Renal pelvis (tissue), 4 donors: ENCODE results near the gene SSR3. TPM values are rescaled to one million over a fixed set of nuclear protein-coding genes. Genes with fewer than 3 reads are reported as not detected.
A peak's percentile ranks its signal among the peaks of the same experiment; 100 is the strongest.

Source experiments
- DNase-seq: peaks from one replicate; pipeline ENCODE4 v3.0.0-alpha.2; 2013
- polyA plus RNA-seq, 3 donors: library from polyadenylated mRNA; unstranded; fragments of 120-200 nt; gene quantifications; one replicate each; pipeline ENCODE4 v1.2.1, GENCODE V29; 2013; ENCODE audit not compliant: insufficient read length in 3 of 3

Gene SSR3
- polyA plus RNA-seq, 3 donors, result 125 to 143 (median 141) TPM

GRCh38 chr3:156542101-156543042 lies 12.5 kb downstream of the SSR3 start:
- DNase-seq, result no peak

DNA sequence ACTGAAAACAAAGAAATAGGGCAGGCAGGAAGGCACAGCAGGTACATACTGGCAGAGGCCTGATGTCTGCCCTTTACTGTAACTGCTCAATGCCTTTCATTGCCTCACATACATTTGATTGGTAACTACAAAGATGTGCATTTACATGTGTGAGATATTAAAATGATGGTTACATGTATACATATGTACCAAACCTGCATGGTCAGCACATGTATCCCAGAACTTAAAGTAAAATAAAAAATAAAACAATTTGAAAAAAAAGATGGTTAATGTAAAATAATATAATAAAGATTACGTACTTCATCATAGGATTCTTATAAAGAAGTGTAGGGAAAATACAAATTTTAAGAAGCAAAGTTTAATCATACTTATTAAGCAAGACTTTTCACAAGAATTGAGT lies 15.1 kb downstream of the SSR3 start:
- no peak for DNase-seq

DNA sequence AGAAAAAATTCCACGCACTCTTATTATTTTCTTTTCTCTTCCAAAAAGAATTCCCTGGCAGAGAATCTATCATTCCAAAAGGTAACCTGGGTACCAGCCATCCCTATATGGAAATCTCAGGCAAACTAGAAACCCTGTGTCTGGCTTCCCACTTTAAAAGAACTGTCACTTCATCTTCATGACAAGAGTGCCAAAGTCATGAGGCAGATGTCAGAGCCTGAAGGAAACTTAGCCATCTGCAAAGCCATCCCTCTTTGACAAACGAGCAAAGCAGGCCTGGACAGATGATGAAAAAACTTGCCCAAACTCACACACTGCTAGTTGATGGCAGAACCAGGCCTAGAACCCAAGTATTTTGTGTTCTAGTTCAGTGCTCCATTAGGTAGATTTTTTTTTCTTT lies 15.9 kb downstream of the SSR3 start:
- DNase-seq, result no peak

DNA sequence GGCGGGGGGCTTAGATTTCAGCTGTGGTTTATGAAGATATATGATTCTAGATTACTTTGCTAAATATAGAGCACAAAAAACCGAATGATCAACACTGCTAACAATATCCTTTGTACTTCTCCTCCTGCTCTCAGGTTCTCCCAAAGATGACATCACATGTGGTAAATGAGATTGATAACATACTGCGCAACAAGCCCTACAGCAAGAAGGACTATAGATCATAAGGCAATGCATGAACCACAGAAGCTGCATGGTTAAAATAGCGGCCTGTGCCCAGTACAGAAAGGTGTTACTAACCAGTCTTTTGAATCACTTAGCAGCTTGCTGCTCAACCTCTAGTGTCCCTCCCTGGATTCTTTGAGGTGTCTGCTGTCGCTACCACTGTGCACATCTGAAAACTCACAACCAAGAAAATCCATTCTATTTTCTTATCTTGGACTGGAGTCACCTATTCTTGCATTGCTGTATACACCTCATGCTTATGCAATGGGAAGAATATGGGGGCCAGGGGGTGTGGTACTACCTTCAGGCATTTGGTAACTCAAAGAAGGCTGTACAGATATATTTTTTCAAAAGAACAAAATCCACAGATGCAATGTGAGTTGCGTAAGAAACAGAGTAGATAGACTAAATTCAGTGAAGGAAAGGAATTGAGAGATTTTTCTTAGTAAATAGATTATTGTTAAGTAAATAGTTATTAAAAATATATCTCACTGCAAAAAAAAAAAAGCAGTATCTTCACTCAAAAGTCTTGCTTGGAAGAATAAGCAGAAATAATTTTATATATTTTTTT lies 18.2 kb downstream of the SSR3 start:
- DNase-seq, result no peak

GRCh38 chr3:156535798-156536197 lies 19.1 kb downstream of the SSR3 start:
- DNase-seq, result no peak

- DNase-seq, result peak; percentile 73
Observed at GRCh38 chr3:156535162-156535627, 19.7 kb downstream of the SSR3 start.

DNA sequence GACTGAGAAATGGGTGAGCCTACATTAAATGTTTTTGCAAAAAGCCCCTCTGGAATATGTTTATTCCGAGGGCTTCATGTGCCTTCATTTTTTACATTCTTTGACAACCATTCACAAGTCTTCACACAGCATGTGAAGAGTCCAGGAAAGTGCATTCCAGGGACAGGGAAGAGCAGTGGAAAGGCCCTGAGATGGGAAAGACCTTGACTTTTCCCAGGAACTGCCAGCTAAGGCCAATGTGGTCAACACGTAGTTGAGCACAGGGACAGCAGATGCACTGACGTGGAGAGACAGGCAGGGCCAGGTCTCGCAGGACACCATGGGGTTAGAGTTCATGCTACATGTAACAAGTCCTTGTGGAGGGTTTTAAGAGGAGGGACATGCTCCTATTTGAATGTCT lies 21.7 kb downstream of the SSR3 start:
- DNase-seq, result no peak

- DNase-seq, result no peak
Observed at GRCh38 chr3:156532730-156533129, 22.2 kb downstream of the SSR3 start.

GRCh38 chr3:156530980-156531379 lies 23.9 kb downstream of the SSR3 start:
- no peak for DNase-seq

DNA sequence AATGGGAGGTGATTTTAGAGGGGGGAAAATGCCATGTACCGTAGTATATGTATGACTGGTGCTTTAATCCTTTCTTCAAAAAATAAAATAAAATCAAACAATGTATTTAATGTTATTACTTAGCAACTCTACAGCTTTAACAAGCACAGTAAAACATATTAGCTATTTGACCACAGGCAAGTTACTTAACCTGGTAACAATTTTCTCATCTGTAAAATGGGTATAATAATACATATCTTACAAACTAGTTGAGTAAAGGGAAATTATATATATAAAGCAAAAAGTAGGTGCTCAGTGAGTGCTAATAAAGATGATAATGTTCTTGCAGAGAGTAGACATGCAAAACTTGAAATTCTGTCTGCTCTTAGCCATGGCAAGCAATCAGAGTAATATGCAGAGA lies 27.9 kb downstream of the SSR3 start:
- no peak for DNase-seq

- DNase-seq, result no peak
Observed at GRCh38 chr3:156525808-156526207, 29.1 kb downstream of the SSR3 start.

DNA sequence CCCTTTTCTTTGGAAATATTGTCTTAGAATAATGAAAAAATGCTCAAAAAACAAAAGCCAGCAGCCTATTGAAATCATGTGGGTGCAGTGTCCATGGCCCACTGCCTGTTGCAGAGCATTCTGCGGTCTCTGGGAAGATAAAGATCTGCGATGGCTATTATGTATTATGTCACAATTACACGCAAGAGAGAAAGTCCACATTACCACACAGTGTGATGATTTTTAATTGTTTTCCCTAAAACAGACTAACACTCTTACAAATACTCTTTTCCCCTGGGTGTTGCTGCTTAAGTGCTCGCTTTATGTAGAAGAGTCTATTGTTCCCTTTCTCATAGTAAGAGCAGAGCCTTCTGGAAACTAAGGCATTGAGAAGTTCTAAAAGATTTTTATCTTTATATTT lies 32.2 kb downstream of the SSR3 start:
- no peak for DNase-seq

DNA sequence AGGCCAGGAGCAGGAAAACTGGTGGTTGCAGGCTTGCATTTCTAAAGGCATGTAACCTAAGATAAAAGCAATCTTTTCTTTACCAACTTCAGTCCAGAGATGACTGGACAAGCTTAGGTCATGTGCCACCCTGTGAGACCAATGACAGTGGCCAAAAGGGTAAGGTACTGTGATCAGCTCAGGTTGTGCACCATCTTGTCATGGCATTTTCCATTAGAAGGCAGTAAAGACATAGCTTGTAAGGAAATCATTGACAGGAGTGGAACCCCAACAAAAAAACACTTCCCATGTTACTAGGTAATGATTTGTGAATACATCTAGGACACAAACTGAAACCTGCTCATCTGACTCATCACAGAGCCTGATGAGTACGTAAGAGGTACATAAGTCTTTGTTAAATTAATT lies 35.2 kb downstream of the SSR3 start:
- DNase-seq, result no peak

DNA sequence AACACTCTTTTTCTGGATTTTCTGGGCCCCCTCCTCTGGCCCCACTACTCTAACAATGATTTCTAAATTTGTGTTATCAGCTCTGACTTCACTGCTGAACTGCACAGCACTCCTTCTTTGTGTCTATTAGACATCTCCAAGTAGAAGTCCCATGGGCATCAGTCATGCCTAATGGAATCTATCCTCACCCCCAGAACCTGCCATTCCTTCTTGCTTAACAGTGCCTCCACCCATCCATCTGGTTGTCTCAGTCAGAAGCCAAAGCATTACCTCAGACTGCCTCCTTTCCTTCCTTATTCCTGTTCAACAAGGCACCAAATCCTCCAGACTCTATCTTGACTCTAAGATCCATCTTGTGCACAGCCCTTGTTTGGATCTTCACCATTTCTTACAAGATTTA lies 36.2 kb downstream of the SSR3 start:
- no peak for DNase-seq

DNA sequence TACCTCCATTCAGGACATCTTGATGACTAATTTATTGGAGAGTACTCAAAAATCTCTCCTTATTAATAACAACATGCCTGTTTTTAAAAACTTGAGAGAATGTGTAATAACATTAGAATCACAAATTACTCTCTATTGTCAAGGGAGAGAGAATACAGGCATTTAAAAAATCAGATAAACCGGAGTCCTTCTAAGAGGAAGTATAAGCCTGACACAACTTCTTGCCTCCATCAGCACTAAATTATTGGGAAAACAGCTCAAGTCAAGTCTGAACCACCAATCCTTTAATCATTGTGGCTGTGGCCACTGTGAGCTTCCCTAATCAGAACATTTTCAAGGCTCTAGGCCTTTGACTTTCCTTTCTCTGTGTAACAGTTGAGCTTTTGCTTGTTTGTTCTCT lies 38.0 kb downstream of the SSR3 start:
- DNase-seq, result no peak

GRCh38 chr3:156516284-156516683 lies 38.6 kb downstream of the SSR3 start:
- DNase-seq, result no peak

DNA sequence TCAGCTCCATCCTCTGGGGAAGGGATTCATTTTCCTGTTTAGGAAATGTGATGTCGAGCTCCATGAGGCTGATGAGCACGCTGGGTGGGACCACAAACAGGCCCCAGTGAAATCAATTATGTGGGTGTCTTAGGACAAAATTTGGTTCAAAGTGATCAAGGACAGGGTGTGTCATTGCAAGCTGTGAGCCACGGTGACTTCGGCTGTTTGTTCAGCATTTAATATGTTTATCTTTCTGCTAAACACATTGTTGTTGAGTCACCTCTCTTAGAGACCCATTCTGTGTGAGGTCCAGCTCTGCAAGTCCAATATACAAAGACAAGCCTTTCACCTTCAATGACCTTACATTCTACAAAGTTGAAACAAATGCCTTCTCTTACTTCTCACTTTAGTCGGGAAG lies 41.3 kb downstream of the SSR3 start:
- DNase-seq, result no peak

GRCh38 chr3:156511987-156512677 lies 42.8 kb downstream of the SSR3 start:
- DNase-seq, result no peak

DNA sequence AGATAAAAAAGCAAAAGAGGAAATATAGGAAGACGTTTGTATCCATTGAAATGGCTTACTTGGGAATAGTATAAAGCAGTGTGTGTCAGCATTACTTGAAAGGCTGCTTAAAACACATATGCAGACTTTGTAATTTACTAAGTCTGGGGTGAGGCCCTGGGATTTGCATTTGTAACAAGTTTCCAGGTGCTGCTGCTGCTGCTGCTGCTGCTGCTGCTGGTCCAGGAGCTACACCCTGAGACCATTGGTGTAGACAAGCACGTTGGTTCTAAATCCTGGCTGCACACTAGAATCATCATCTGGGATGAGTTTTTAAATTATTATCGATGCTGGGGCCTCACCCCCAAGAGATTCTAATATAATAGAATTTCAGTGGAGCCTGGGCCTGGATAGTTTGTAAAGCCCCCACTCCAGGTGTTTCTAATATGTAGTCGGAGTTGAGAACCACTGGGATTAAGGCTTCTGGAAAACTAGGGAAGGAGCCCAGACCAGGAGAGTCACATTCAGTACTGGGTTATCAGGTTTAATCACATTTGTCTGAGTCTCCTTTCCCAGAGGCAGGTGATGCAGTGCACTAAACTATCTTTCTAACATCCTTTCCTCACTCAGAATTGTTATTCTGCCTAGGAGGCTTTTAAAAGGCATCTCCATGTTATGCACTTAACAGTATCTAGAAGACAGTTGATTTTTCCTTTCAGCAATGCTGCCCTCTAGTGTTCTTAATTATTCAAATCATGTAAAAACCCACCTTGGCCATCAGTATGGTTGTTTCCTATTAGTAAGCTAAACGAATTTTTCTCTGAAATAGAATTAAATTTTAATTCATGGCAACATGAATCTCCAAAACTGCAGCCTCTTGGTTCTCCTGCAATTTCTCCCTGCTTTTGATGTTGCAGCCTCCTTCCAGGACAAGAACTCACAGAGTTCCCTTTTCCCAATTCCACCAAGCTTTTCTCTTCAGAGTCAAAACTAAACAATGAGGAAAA lies 45.4 kb downstream of the SSR3 start:
- peak; percentile 48 for DNase-seq

DNA sequence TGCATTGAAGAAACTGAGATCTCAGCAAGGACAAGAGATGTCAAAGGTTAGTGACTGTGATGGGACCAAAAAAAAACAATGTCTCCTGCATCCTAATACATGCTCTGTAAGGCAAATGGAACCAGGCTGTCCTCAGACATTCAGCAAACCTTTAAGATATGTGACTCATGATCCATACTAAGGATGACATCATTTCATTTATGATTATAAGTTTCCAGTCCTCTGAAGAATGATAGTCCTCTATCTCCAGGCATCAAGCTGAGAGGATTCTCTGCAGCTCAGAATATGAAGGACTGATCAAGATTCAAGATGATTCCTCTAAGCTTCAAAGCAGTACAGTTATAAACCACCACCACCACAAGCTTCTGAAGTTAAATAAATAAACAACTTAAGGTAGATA lies 47.6 kb downstream of the SSR3 start:
- no peak for DNase-seq

- no peak for DNase-seq
Observed at GRCh38 chr3:156498307-156498706, 56.6 kb downstream of the SSR3 start.
